Fibroblast of skin of left biceps (primary cell): ENCODE data around the gene NDUFAF4.
"Not testable (repeated sequence)": the region's sequence is repeated elsewhere in the genome, so short reads cannot be mapped to it uniquely, and the experiment has no call there.

ENCODE experiments used
- DNase-seq, 2 experiments: peaks; one replicate each; pipeline ENCODE4 v3.0.0-alpha.2; 2013; ENCODE audit warnings: low read depth in 2 of 2

NDUFAF4 gene

DNA sequence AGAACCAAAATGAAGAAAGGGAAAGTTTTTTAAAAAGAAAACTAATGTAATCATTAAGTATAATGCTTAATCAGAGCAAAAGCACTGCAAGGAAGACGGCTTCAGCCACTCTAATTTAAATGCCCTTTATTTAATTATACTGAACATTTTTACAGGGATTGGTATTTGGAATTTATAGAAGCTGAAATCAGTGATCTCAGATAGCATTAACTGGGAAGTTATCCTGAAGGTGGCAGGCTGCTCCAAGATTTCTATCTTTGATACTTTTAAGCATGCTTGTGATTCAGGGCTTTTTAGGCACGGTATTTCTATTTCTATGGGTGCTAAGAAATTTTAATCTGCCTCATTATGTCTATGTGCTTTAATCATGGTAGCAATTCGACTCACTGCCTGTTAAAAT, 1.3 kb upstream of the NDUFAF4 start:
- DNase-seq = no peak

- no peak for DNase-seq
Measured at GRCh38 chr6:96898241-96898851, 655 bp upstream of the NDUFAF4 start.

- no peak for DNase-seq
Measured at GRCh38 chr6:96889146-96889545, 8.5 kb downstream of the NDUFAF4 start.

- DNase-seq = no peak
Measured at GRCh38 chr6:96888745-96889144, 8.9 kb downstream of the NDUFAF4 start.

- no peak for DNase-seq
Measured at GRCh38 chr6:96886519-96886918, 11.2 kb downstream of the NDUFAF4 start.

DNA sequence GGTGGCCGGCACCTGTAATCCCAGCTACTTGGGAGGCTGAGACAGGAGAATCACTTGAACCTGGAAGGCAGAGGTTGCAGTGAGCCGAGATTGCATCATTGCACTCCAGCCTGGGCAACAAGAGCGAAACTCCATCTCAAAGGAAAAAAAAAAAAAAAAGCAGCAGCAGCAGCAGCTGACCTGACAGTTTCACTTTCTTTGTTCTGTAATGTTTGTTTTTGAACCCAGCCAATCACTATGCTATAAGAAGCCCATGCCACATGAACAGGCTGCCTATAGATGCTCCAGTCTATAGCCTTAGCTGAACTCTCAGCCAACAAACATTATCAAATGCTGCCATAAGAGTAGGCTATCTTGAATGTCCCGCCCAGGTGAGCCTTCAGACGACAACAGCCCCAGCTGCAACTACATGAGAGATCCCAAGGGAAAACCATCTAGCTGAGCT, 12.5 kb downstream of the NDUFAF4 start:
- DNase-seq = not testable (repeated sequence)

GRCh38 chr6:96878143-96878542, 19.5 kb downstream of the NDUFAF4 start:
- DNase-seq = no peak

GRCh38 chr6:96876886-96877545, 20.7 kb downstream of the NDUFAF4 start:
- DNase-seq = no peak

DNA sequence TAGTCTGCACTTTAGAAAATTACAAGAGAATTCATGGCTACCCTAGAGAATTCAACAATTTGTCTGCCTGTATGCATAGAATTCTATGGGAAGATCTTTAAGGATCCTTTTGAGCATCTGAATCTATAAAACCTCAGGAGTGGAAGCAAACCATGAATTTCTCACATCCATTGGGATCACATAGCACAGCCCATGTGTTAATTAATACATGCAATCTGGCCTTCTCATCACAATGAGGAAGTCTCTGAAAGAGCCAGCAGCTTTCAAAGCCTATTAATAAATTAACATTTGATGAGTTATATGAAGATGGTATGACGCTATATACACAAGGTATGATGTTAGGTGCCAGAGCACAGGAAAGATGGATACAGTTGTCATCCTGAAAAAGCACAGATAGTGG, 24.7 kb downstream of the NDUFAF4 start:
- DNase-seq = no peak

DNA sequence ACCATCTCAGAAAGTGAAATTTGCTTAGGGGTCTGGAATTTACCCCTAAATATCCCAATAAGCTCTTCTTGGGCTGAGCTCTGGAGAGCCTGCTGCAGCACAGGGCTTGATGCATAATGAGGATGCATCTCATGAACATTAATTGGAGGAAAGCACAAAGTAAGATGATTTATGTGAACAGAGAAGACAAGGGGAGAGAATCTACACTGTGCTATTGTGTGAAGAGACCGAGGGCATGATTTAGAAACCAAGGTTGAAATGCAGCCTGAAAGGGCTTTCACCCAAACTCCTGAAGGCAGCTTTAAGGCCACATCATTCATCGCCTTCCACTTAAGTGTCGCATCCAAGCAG, 32.7 kb downstream of the NDUFAF4 start:
- DNase-seq = no peak

DNA sequence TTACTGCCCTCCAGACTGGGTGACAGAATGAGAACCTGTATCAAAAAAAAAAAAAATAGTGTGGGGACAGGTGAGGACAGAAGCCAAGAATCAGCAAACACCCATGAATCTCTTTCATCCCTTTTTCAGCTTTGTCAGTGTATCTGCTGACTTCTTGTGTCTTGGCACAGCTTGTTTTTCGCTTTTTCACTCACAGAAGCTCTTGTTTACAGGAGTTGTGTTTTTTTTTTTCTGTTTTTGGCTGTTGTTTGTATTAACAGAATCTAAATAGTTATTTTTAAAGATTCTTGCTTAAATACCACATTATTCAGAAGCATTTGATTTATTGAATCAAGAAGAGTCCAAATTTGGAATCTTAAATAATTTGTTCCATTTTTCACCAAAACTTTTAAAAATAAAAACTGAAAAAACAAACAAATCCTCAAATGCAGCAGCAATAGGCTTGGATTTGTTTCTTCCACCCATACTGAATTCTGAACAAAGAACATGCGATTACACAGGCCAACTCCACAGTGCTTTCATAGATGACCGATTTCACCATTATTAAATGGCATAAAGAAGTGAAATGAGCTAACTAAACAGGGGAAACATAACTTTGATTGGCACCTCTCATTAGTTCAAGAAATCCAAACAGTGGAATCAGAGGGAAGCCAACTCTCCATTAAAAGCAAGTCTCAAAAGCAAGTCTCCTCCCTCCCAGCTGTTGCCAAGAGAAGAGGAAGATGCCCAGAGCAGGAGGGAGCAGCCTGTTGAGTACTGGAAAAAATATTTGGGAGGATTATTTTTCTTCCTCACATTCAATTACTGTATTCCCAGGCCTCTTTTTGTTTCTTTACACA, 33.3 kb downstream of the NDUFAF4 start:
- no peak for DNase-seq

- DNase-seq = no peak
Measured at GRCh38 chr6:96862560-96862959, 35.1 kb downstream of the NDUFAF4 start.

DNA sequence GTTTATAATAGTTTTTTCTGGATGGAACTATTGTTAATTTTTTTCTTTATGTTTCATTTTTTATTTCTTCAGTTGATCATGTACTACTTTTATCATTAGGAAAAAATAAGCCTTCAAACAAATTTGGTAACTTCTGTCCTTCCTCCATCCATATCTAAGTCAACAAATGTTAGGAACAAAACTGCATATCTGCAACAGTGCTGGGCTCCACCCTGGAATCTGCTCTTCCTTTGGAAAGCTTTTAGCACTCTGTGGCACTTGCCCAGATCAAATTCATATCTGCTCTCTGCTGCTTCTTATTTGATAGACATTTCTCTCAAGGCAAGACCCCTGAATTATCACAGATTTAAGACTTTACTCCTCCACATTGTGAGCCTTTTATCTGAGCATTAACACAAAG, 36.1 kb downstream of the NDUFAF4 start:
- DNase-seq = no peak

DNA sequence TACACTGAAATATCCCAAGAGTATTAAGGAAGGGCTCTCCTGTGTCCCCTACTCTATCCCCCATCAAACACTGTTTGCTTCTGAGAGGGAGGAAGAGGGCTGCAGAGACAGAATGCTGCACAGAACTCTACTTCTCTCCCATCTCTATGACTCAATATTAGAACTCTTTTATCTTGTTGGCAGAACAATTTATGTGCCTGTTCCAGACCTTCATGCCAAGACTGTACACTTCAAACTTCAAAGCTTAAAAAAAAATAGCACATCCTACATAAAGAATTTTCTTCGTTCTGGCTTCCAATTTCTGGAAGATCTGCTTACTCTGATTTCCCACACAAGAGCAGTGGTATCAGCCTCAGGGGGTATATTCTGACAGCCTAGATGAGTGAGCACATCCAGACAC, 40.8 kb downstream of the NDUFAF4 start:
- DNase-seq = no peak

GRCh38 chr6:96853083-96853482, 44.6 kb downstream of the NDUFAF4 start:
- DNase-seq = no peak

- no peak for DNase-seq
Measured at GRCh38 chr6:96852605-96853004, 45.1 kb downstream of the NDUFAF4 start.

DNA sequence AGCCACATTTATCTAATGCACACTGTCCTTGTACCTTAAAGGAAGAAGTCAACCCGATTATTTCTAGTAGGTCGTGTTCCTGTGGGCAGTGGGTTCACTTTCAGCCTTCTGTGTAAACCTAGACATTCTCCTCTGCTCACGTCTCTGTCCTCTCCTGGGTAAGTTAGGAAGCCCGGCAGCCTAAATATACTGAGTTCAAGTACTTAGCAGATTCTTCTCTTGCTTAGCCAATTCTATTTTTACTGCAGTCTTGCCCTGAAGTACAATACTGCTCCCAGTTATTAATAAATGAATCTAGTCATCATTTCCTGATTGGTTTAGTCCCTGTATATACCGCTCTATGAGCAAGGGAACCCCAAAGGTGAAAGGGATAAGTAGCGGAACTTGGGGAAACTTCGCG, 45.8 kb downstream of the NDUFAF4 start:
- DNase-seq = no peak

DNA sequence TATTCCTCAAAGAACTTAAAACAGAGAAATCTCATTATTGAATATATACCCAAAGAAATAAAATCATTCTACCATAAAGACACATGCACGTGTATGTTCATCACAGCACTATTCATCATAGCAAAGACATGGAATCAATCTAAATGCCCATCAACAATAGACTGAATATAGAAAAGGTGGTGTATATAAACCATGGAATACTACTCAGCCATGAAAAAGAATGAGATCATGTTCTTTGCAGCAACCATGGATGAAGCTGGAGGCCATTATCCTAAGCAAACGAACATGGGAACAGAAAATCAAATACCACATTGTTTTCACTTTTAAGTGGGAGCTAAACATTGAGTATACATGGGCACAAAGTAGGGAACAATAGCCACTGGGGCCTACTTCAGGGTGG, 48.1 kb downstream of the NDUFAF4 start:
- no peak for DNase-seq

DNA sequence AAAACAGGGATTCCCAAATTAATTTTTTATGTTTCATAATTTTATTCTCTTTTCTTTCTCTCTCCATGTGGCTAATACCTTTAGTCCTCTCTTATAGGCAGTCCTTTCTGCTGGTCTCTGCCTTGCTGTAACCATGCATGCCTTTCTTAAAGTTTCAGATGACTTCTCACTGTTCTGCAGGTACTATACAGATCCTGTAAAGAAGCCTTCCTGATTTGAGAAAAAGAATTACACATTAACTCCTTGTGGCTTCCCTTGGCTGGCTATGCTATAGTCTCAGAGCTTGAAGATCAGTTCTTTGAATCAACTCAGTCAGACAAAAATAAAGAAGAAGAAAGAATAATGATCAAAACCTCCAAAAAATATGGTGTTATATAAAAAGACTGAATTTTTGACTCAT, 53.2 kb downstream of the NDUFAF4 start:
- DNase-seq = no peak

GRCh38 chr6:96841345-96841744, 56.3 kb downstream of the NDUFAF4 start:
- DNase-seq = peak; percentile 9 to 17
